Keratinocyte (primary cell): ENCODE results near the gene ZNF562.

Experiments used
- CTCF ChIP-seq, 3 experiments: IDR thresholded peaks in 1 of 3; conservative IDR thresholded peaks in 1 of 3; optimal IDR thresholded peaks in 1 of 3; 2 replicates in 2 of 3; 3 replicates in 1 of 3; pipeline versions ENCODE3 to v1.5.1; 2011; ENCODE audit warnings: low read length in 3 of 3, mild to moderate bottlenecking in 3 of 3, moderate library complexity in 2 of 3, control low read depth in 1 of 3, inconsistent platforms in 1 of 3; ENCODE audit not compliant: insufficient read depth in 2 of 3; ENCODE audit errors: extremely low read depth in 1 of 3
- EZH2 ChIP-seq: IDR thresholded peaks from one replicate; pipeline ENCODE4 v1.6.1; 2012; ENCODE audit warnings: inconsistent platforms, mild to moderate bottlenecking, low read length, moderate library complexity

- TF ChIP-seq CTCF (optimal IDR thresholded peaks at IDR 0.05 in 1 of 3, IDR thresholded peaks at IDR 0.05 in 1 of 3, conservative IDR thresholded peaks at IDR 0.05 in 1 of 3; ENCODE audit: extremely low read depth in 1 of 3, insufficient read depth in 2 of 3, low read length in 3 of 3) (no peak), EZH2 (no peak)
These were observed 38.9 kb downstream of the ZNF562 start for GRCh38 chr19:9636018-9636417.
